OCI-LY7 (cell line): ENCODE measurements around the gene HCFC1.

Experiments used
- EZH2phosphoT487 ChIP-seq: fragments of 200-600 bp; sonication (generic); IDR thresholded peaks from 2 replicates; pipeline ENCODE4 v1.6.1; 2018; ENCODE audit warnings: low read depth, borderline replicate concordance, mild to moderate bottlenecking, mixed run types, antibody characterized with exemption, low read length, moderate library complexity, mixed read lengths
- TF ChIP-seq, protein P1 (sequence below): fragments of 200-600 bp; sonication (generic); conservative IDR thresholded peaks from 2 replicates; pipeline ENCODE4 v1.5.1; 2014; ENCODE audit warnings: mild to moderate bottlenecking, antibody characterized with exemption, low read length, moderate library complexity, mixed read lengths

- TF ChIP-seq, protein P1, sequence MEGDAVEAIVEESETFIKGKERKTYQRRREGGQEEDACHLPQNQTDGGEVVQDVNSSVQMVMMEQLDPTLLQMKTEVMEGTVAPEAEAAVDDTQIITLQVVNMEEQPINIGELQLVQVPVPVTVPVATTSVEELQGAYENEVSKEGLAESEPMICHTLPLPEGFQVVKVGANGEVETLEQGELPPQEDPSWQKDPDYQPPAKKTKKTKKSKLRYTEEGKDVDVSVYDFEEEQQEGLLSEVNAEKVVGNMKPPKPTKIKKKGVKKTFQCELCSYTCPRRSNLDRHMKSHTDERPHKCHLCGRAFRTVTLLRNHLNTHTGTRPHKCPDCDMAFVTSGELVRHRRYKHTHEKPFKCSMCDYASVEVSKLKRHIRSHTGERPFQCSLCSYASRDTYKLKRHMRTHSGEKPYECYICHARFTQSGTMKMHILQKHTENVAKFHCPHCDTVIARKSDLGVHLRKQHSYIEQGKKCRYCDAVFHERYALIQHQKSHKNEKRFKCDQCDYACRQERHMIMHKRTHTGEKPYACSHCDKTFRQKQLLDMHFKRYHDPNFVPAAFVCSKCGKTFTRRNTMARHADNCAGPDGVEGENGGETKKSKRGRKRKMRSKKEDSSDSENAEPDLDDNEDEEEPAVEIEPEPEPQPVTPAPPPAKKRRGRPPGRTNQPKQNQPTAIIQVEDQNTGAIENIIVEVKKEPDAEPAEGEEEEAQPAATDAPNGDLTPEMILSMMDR, result no peak
- no peak for TF ChIP-seq EZH2phosphoT487
Measured at GRCh38 chrX:153927922-153928760, 43.5 kb downstream of the HCFC1 start.
